Measurements from ENCODE around the gene SPRR2B.
"Not testable (repeated sequence)": the region's sequence is repeated elsewhere in the genome, so short reads cannot be mapped to it uniquely, and the experiment has no call there.

The SPRR2B gene

GRCh38 chr1:153023109-153023508 is 48.3 kb downstream of the SPRR2B start:
- Histone ChIP-seq H3K27me3 (replicated peaks; ENCODE audit: insufficient read depth, low read length) (no peaks in the 10 kb centered on the region), H4K20me1 (ENCODE audit: insufficient read depth, low read length) (no peaks in the 10 kb centered on the region), H3K9me2 (replicated peaks; ENCODE audit: insufficient read depth, low read length) (no peaks in the 10 kb centered on the region), H3K4me2 (ENCODE audit: low read depth, low read length) (no peak overlapping the region), H3K79me2 (ENCODE audit: low read length) (no peaks in the 10 kb centered on the region), H3F3A (ENCODE audit: insufficient read depth, low read length) (no peaks in the 10 kb centered on the region), H3K4me3 (ENCODE audit: low read length) (no peak overlapping the region), H3K9me3 (replicated peaks; ENCODE audit: insufficient read depth, low read length) (no peaks in the 10 kb centered on the region), H3K4me1 (ENCODE audit: low read length) (no peaks in the 10 kb centered on the region), H3K27ac (ENCODE audit: low read length) (no peak overlapping the region), H2AFZ (ENCODE audit: low read length) (no peak overlapping the region), H3K9ac (ENCODE audit: low read length) (no peak overlapping the region), H3K36me3 (replicated peaks; ENCODE audit: insufficient read depth, low read length) (no peaks in the 10 kb centered on the region)
- no peak for TF ChIP-seq CTCF (IDR thresholded peaks at IDR 0.05; ENCODE audit: low read length)
- no peak for TF ChIP-seq EZH2phosphoT487 (IDR thresholded peaks at IDR 0.05; ENCODE audit: low read length)
- no peak for TF ChIP-seq EZH2 (optimal IDR thresholded peaks at IDR 0.05; ENCODE audit: low read depth, low read length)
- no peak for DNase-seq

GRCh38 chr1:153022340-153022739 is 49.1 kb downstream of the SPRR2B start:
- not testable (repeated sequence) for H3K4me3 ChIP-seq (ENCODE audit: low read length); H3K9me3 ChIP-seq (replicated peaks; ENCODE audit: insufficient read depth, low read length); DNase-seq; H3K27ac ChIP-seq (ENCODE audit: low read length); H3K4me1 ChIP-seq (ENCODE audit: low read length); H3K27me3 ChIP-seq (replicated peaks; ENCODE audit: insufficient read depth, low read length); H4K20me1 ChIP-seq (ENCODE audit: insufficient read depth, low read length); H2AFZ ChIP-seq (ENCODE audit: low read length); H3K9ac ChIP-seq (ENCODE audit: low read length); H3K36me3 ChIP-seq (replicated peaks; ENCODE audit: insufficient read depth, low read length); H3K4me2 ChIP-seq (ENCODE audit: low read depth, low read length); H3K9me2 ChIP-seq (replicated peaks; ENCODE audit: insufficient read depth, low read length); H3K79me2 ChIP-seq (ENCODE audit: low read length); H3F3A ChIP-seq (ENCODE audit: insufficient read depth, low read length)

- H3K4me2 ChIP-seq (ENCODE audit: low read depth, low read length); H3K4me3 ChIP-seq (ENCODE audit: low read length); H3F3A ChIP-seq (ENCODE audit: insufficient read depth, low read length); DNase-seq; H3K9ac ChIP-seq (ENCODE audit: low read length); H3K27me3 ChIP-seq (replicated peaks; ENCODE audit: insufficient read depth, low read length); H3K79me2 ChIP-seq (ENCODE audit: low read length); H3K36me3 ChIP-seq (replicated peaks; ENCODE audit: insufficient read depth, low read length); H4K20me1 ChIP-seq (ENCODE audit: insufficient read depth, low read length); H3K9me3 ChIP-seq (replicated peaks; ENCODE audit: insufficient read depth, low read length); H2AFZ ChIP-seq (ENCODE audit: low read length); H3K27ac ChIP-seq (ENCODE audit: low read length); H3K9me2 ChIP-seq (replicated peaks; ENCODE audit: insufficient read depth, low read length); H3K4me1 ChIP-seq (ENCODE audit: low read length): not testable (repeated sequence)
These were observed 49.6 kb downstream of the SPRR2B start for GRCh38 chr1:153021829-153022228.

All from MM.1S (cell line).